ENCODE data around the gene PRKCA. TPM values are rescaled to one million over a fixed set of nuclear protein-coding genes. Genes with fewer than 3 reads are reported as not detected.

The PRKCA gene
- total RNA-seq, 4 donors from 2014 or later: 26.0 to 89.0 (median 32.8) TPM

- H3K4me3 ChIP-seq: no peak overlapping the region
- WGBS, 2 donors (ENCODE audit: low coverage in 1 of 2): 25 to 50% methylated on average over 1 of the region's 1 CpG
- no peak overlapping the region for H3K27ac ChIP-seq
- H3K27me3 ChIP-seq: no peaks in the 10 kb centered on the region
- no peak for ATAC-seq
- H3K4me1 ChIP-seq: peaks cover 0 to 29% (median 0%) of the 10 kb centered on the region in 3 donors
- no peaks in the 10 kb centered on the region for H3K36me3 ChIP-seq
- no peaks in the 10 kb centered on the region for H3K9me3 ChIP-seq
- TF ChIP-seq POLR2A (IDR thresholded peaks at IDR 0.05) (no peak), EP300 (IDR thresholded peaks at IDR 0.05) (no peak), POLR2AphosphoS5 (IDR thresholded peaks at IDR 0.05) (no peak), CTCF (IDR thresholded peaks at IDR 0.05) (no peak)
These were observed 98.3 kb downstream of the PRKCA start for GRCh38 chr17:66400698-66401097.

GRCh38 chr17:66401364-66401763 lies 99.0 kb downstream of the PRKCA start:
- no peak for ATAC-seq
- TF ChIP-seq EP300 (IDR thresholded peaks at IDR 0.05): no peak
- TF ChIP-seq POLR2A (IDR thresholded peaks at IDR 0.05): no peak
- no peak for TF ChIP-seq POLR2AphosphoS5 (IDR thresholded peaks at IDR 0.05)
- no peak for TF ChIP-seq CTCF (IDR thresholded peaks at IDR 0.05)
- Histone ChIP-seq H3K27me3 (no peaks in the 10 kb centered on the region), H3K36me3 (no peaks in the 10 kb centered on the region), H3K4me1 (peaks cover 0 to 29% (median 0%) of the 10 kb centered on the region in 3 donors), H3K27ac (no peak overlapping the region), H3K9me3 (no peaks in the 10 kb centered on the region), H3K4me3 (no peak overlapping the region)
- 85 to 98% methylated on average over 3 to 4 of the region's 4 CpGs for WGBS, 2 donors (ENCODE audit: low coverage in 1 of 2)

GRCh38 chr17:66403846-66404556 lies 101.6 kb downstream of the PRKCA start:
- Histone ChIP-seq H3K9me3 (no peaks in the 10 kb centered on the region), H3K27me3 (no peaks in the 10 kb centered on the region), H3K4me1 (peaks cover 0 to 38% (median 0%) of the 10 kb centered on the region in 3 donors), H3K27ac (no peak overlapping the region), H3K4me3 (no peak overlapping the region), H3K36me3 (no peaks in the 10 kb centered on the region)
- 41 to 51% methylated on average over 8 of the region's 8 CpGs for WGBS, 2 donors (ENCODE audit: low coverage in 1 of 2)
- TF ChIP-seq POLR2A (IDR thresholded peaks at IDR 0.05): no peak
- TF ChIP-seq EP300 (IDR thresholded peaks at IDR 0.05): no peak
- TF ChIP-seq CTCF (IDR thresholded peaks at IDR 0.05): no peak
- no peak for TF ChIP-seq POLR2AphosphoS5 (IDR thresholded peaks at IDR 0.05)
- no peak for ATAC-seq

GRCh38 chr17:66405836-66406677 lies 103.6 kb downstream of the PRKCA start:
- no peaks in the 10 kb centered on the region for H3K36me3 ChIP-seq
- H3K27ac ChIP-seq: no peak overlapping the region
- H3K4me1 ChIP-seq: peaks cover 0 to 38% (median 0%) of the 10 kb centered on the region in 3 donors
- no peak for ATAC-seq
- no peak overlapping the region for H3K4me3 ChIP-seq
- H3K9me3 ChIP-seq: no peaks in the 10 kb centered on the region
- TF ChIP-seq CTCF (IDR thresholded peaks at IDR 0.05) (no peak), POLR2A (IDR thresholded peaks at IDR 0.05) (no peak), POLR2AphosphoS5 (IDR thresholded peaks at IDR 0.05) (no peak), EP300 (IDR thresholded peaks at IDR 0.05) (no peak)
- H3K27me3 ChIP-seq: no peaks in the 10 kb centered on the region
- WGBS, 2 donors (ENCODE audit: low coverage in 1 of 2): 47 to 51% methylated on average over 5 to 6 of the region's 6 CpGs

Measured in gastroesophageal sphincter (tissue), 4 donors.